H54 (cell line): ENCODE data around the gene CAMKV.
"Not testable (repeated sequence)": the region's sequence is repeated elsewhere in the genome, so short reads cannot be mapped to it uniquely, and the experiment has no call there.

ENCODE experiments used
- DNase-seq: peaks from one replicate; pipeline ENCODE4 v3.0.0; 2011; ENCODE audit warnings: low spot score, mixed read lengths; ENCODE audit not compliant: insufficient read length
- FAIRE-seq: peaks from 3 replicates; lab custom pipeline; 2011; peaks lifted over from hg19 to GRCh38; lab: Jason Lieb, UNC
- POLR2A ChIP-seq: IDR thresholded peaks from 2 replicates; pipeline ENCODE4 v1.6.1; 2011; ENCODE audit warnings: low read depth, mild to moderate bottlenecking, low read length

CAMKV gene

GRCh38 chr3:49845694-49846093 is 24.0 kb downstream of the CAMKV start:
- DNase-seq, result no peak
- no peak for FAIRE-seq

GRCh38 chr3:49844464-49845183 is 25.1 kb downstream of the CAMKV start:
- TF ChIP-seq POLR2A, result no peak
- DNase-seq (no peak), FAIRE-seq (no peak)

More at GRCh38 chr3:49845694-49846093, 24.0 kb downstream of the CAMKV start:
- TF ChIP-seq POLR2A, result no peak

GRCh38 chr3:49842843-49843517 is 26.7 kb downstream of the CAMKV start:
- DNase-seq, result no peak
- TF ChIP-seq POLR2A, result no peak
- FAIRE-seq, result no peak

GRCh38 chr3:49841806-49842205 is 27.9 kb downstream of the CAMKV start:
- no peak for TF ChIP-seq POLR2A
- FAIRE-seq, result no peak
- DNase-seq, result no peak

GRCh38 chr3:49841126-49841696 is 28.5 kb downstream of the CAMKV start:
- FAIRE-seq, result no peak
- TF ChIP-seq POLR2A, result no peak
- DNase-seq, result no peak

GRCh38 chr3:49840388-49840787 is 29.3 kb downstream of the CAMKV start:
- no peak for TF ChIP-seq POLR2A
- FAIRE-seq (no peak), DNase-seq (no peak)

- FAIRE-seq (no peak), DNase-seq (peak; percentile 57)
- no peak for TF ChIP-seq POLR2A
These were observed 30.4 kb downstream of the CAMKV start for GRCh38 chr3:49839193-49839809.

- TF ChIP-seq POLR2A, result no peak
- no peak for FAIRE-seq
- no peak for DNase-seq
These were observed 38.4 kb downstream of the CAMKV start for GRCh38 chr3:49831341-49831740.

- FAIRE-seq, result no peak
- no peak for DNase-seq
- no peak for TF ChIP-seq POLR2A
These were observed 43.7 kb downstream of the CAMKV start for GRCh38 chr3:49826016-49826415.

GRCh38 chr3:49823131-49823530 is 46.6 kb downstream of the CAMKV start:
- DNase-seq, FAIRE-seq: not testable (repeated sequence)

GRCh38 chr3:49813497-49814174 is 56.1 kb downstream of the CAMKV start, which contains the start of gene UBA7:
Gene UBA7 (minus strand): TSS chr3:49813953. CDS start chr3:49813787, 166 bp downstream.
- TF ChIP-seq POLR2A, result no peak; the same call in 1 of the 2 replicates
- FAIRE-seq (no peak), DNase-seq (peak; percentile 73)

- FAIRE-seq, result no peak
- no peak for TF ChIP-seq POLR2A
These were observed 56.7 kb downstream of the CAMKV start for GRCh38 chr3:49812916-49813496.

More at GRCh38 chr3:49812916-49813496, 56.7 kb downstream of the CAMKV start:
- no peak for DNase-seq
